ENCODE measurements around the gene SOX13.

SOX13 gene

GRCh38 chr1:204093781-204094180 is 20.9 kb downstream of the SOX13 start:
- WGBS: 41% methylated on average over 2 of the region's 2 CpGs
- no peak overlapping the region for H3K4me2 ChIP-seq (ENCODE audit: low read length, poor library complexity, severe bottlenecking)
- no peak overlapping the region for H2AK5ac ChIP-seq (ENCODE audit: low read length, severe bottlenecking)
- H4K91ac ChIP-seq (ENCODE audit: low read length): no peak overlapping the region
- H3K9me3 ChIP-seq (ENCODE audit: control insufficient read depth, low read length): no peaks in the 10 kb centered on the region
- H3K4me3 ChIP-seq (ENCODE audit: insufficient read depth in 1 of 2, low read depth in 1 of 2, low read length in 2 of 2): no peak overlapping the region
- H3K4ac ChIP-seq (ENCODE audit: low read depth in 1 of 2, low read length in 2 of 2): no peak overlapping the region
- no peak overlapping the region for H3K18ac ChIP-seq (ENCODE audit: low read depth in 1 of 2, low read length in 2 of 2)
- H2AFZ ChIP-seq (ENCODE audit: low read depth, low read length): no peak overlapping the region
- peaks cover 0 to 12% of the 10 kb centered on the region in 2 experiments for H3K27me3 ChIP-seq (ENCODE audit: control insufficient read depth in 1 of 2, insufficient read depth in 1 of 2, low read length in 2 of 2)
- peak overlapping the region in 1 of 2 experiments; percentile 78 for H2BK12ac ChIP-seq (ENCODE audit: low read length in 2 of 2)
- H3K79me1 ChIP-seq (replicated peaks; ENCODE audit: low read length, poor library complexity, severe bottlenecking): peaks cover 8% of the 10 kb centered on the region
- H3K23ac ChIP-seq (ENCODE audit: low read length in 2 of 2): no peak overlapping the region
- H2BK5ac ChIP-seq (ENCODE audit: low read depth, low read length, poor library complexity, severe bottlenecking): no peak overlapping the region
- no peak overlapping the region for H4K8ac ChIP-seq (ENCODE audit: low read length)
- H2BK120ac ChIP-seq (ENCODE audit: low read depth, low read length): no peak overlapping the region
- no peak overlapping the region for H3K14ac ChIP-seq (ENCODE audit: low read length in 2 of 2)
- H3K9ac ChIP-seq (ENCODE audit: low read length): no peak overlapping the region
- H3K36me3 ChIP-seq (ENCODE audit: control insufficient read depth in 1 of 2, insufficient read depth in 2 of 2, low read depth in 1 of 2, low read length in 2 of 2): no peaks in the 10 kb centered on the region
- DNase-seq: no peak
- no peak overlapping the region for H2BK15ac ChIP-seq (ENCODE audit: low read depth, poor library complexity, severe bottlenecking)
- H3K4me1 ChIP-seq (ENCODE audit: control insufficient read depth, insufficient read depth, low read depth, low read length): peaks cover 5% of the 10 kb centered on the region
- H3K27ac ChIP-seq (ENCODE audit: low read length, poor library complexity, severe bottlenecking): no peak overlapping the region

GRCh38 chr1:204094313-204094729 is 21.4 kb downstream of the SOX13 start:
- no peaks in the 10 kb centered on the region for H3K9me3 ChIP-seq (ENCODE audit: control insufficient read depth, low read length)
- H2BK12ac ChIP-seq (ENCODE audit: low read length in 2 of 2): no peak overlapping the region
- H4K91ac ChIP-seq (ENCODE audit: low read length): no peak overlapping the region
- H3K23ac ChIP-seq (ENCODE audit: low read length in 2 of 2): no peak overlapping the region
- no peaks in the 10 kb centered on the region for H3K36me3 ChIP-seq (ENCODE audit: control insufficient read depth in 1 of 2, insufficient read depth in 2 of 2, low read depth in 1 of 2, low read length in 2 of 2)
- peaks cover 0 to 12% of the 10 kb centered on the region in 2 experiments for H3K27me3 ChIP-seq (ENCODE audit: control insufficient read depth in 1 of 2, insufficient read depth in 1 of 2, low read length in 2 of 2)
- no peak overlapping the region for H3K4me2 ChIP-seq (ENCODE audit: low read length, poor library complexity, severe bottlenecking)
- H2AK5ac ChIP-seq (ENCODE audit: low read length, severe bottlenecking): no peak overlapping the region
- no peak overlapping the region for H2AFZ ChIP-seq (ENCODE audit: low read depth, low read length)
- H3K4me3 ChIP-seq (ENCODE audit: insufficient read depth in 1 of 2, low read depth in 1 of 2, low read length in 2 of 2): no peak overlapping the region
- H4K8ac ChIP-seq (ENCODE audit: low read length): no peak overlapping the region
- no peak overlapping the region for H3K14ac ChIP-seq (ENCODE audit: low read length in 2 of 2)
- no peak overlapping the region for H2BK5ac ChIP-seq (ENCODE audit: low read depth, low read length, poor library complexity, severe bottlenecking)
- WGBS: 35% methylated on average over 6 of the region's 6 CpGs
- DNase-seq: no peak
- no peak overlapping the region for H3K9ac ChIP-seq (ENCODE audit: low read length)
- H3K18ac ChIP-seq (ENCODE audit: low read depth in 1 of 2, low read length in 2 of 2): no peak overlapping the region
- H2BK120ac ChIP-seq (ENCODE audit: low read depth, low read length): no peak overlapping the region
- peaks cover 8% of the 10 kb centered on the region for H3K79me1 ChIP-seq (replicated peaks; ENCODE audit: low read length, poor library complexity, severe bottlenecking)
- no peak overlapping the region for H3K27ac ChIP-seq (ENCODE audit: low read length, poor library complexity, severe bottlenecking)
- no peak overlapping the region for H3K4ac ChIP-seq (ENCODE audit: low read depth in 1 of 2, low read length in 2 of 2)
- peaks cover 5% of the 10 kb centered on the region for H3K4me1 ChIP-seq (ENCODE audit: control insufficient read depth, insufficient read depth, low read depth, low read length)
- H2BK15ac ChIP-seq (ENCODE audit: low read depth, poor library complexity, severe bottlenecking): no peak overlapping the region

GRCh38 chr1:204094856-204095634 is 22.1 kb downstream of the SOX13 start:
- Histone ChIP-seq H3K4me2 (ENCODE audit: low read length, poor library complexity, severe bottlenecking) (no peak overlapping the region), H2BK15ac (ENCODE audit: low read depth, poor library complexity, severe bottlenecking) (no peak overlapping the region), H4K8ac (ENCODE audit: low read length) (peak overlapping the region; percentile 17), H3K27me3 (ENCODE audit: control insufficient read depth in 1 of 2, insufficient read depth in 1 of 2, low read length in 2 of 2) (peaks cover 0 to 12% of the 10 kb centered on the region in 2 experiments), H3K23ac (ENCODE audit: low read length in 2 of 2) (no peak overlapping the region), H3K9ac (ENCODE audit: low read length) (no peak overlapping the region), H3K27ac (ENCODE audit: low read length, poor library complexity, severe bottlenecking) (no peak overlapping the region), H3K14ac (ENCODE audit: low read length in 2 of 2) (no peak overlapping the region), H3K79me1 (replicated peaks; ENCODE audit: low read length, poor library complexity, severe bottlenecking) (peaks cover 6% of the 10 kb centered on the region), H2BK12ac (ENCODE audit: low read length in 2 of 2) (no peak overlapping the region), H2AK5ac (ENCODE audit: low read length, severe bottlenecking) (no peak overlapping the region), H3K4me3 (ENCODE audit: insufficient read depth in 1 of 2, low read depth in 1 of 2, low read length in 2 of 2) (no peak overlapping the region), H4K91ac (ENCODE audit: low read length) (no peak overlapping the region), H2AFZ (ENCODE audit: low read depth, low read length) (no peak overlapping the region), H3K4me1 (ENCODE audit: control insufficient read depth, insufficient read depth, low read depth, low read length) (peaks cover 5% of the 10 kb centered on the region), H3K18ac (ENCODE audit: low read depth in 1 of 2, low read length in 2 of 2) (peak overlapping the region in 1 of 2 experiments; percentile 72), H2BK5ac (ENCODE audit: low read depth, low read length, poor library complexity, severe bottlenecking) (no peak overlapping the region), H3K9me3 (ENCODE audit: control insufficient read depth, low read length) (no peaks in the 10 kb centered on the region), H2BK120ac (ENCODE audit: low read depth, low read length) (no peak overlapping the region), H3K36me3 (ENCODE audit: control insufficient read depth in 1 of 2, insufficient read depth in 2 of 2, low read depth in 1 of 2, low read length in 2 of 2) (no peaks in the 10 kb centered on the region), H3K4ac (ENCODE audit: low read depth in 1 of 2, low read length in 2 of 2) (no peak overlapping the region)
- DNase-seq: no peak
- WGBS: 78% methylated on average over 14 of the region's 15 CpGs

GRCh38 chr1:204096931-204097330 is 24.0 kb downstream of the SOX13 start:
- Histone ChIP-seq H2BK120ac (ENCODE audit: low read depth, low read length) (no peak overlapping the region), H3K14ac (ENCODE audit: low read length in 2 of 2) (no peak overlapping the region), H2BK15ac (ENCODE audit: low read depth, poor library complexity, severe bottlenecking) (no peak overlapping the region), H4K8ac (ENCODE audit: low read length) (no peak overlapping the region), H3K4me3 (ENCODE audit: insufficient read depth in 1 of 2, low read depth in 1 of 2, low read length in 2 of 2) (no peak overlapping the region), H2AK5ac (ENCODE audit: low read length, severe bottlenecking) (no peak overlapping the region), H4K91ac (ENCODE audit: low read length) (no peak overlapping the region), H3K27ac (ENCODE audit: low read length, poor library complexity, severe bottlenecking) (no peak overlapping the region), H3K36me3 (ENCODE audit: control insufficient read depth in 1 of 2, insufficient read depth in 2 of 2, low read depth in 1 of 2, low read length in 2 of 2) (no peaks in the 10 kb centered on the region), H3K9me3 (ENCODE audit: control insufficient read depth, low read length) (no peaks in the 10 kb centered on the region), H3K4me2 (ENCODE audit: low read length, poor library complexity, severe bottlenecking) (no peak overlapping the region), H3K9ac (ENCODE audit: low read length) (no peak overlapping the region), H3K4me1 (ENCODE audit: control insufficient read depth, insufficient read depth, low read depth, low read length) (peaks cover 5% of the 10 kb centered on the region), H2BK12ac (ENCODE audit: low read length in 2 of 2) (peak overlapping the region in 1 of 2 experiments; percentile 45), H3K27me3 (ENCODE audit: control insufficient read depth in 1 of 2, insufficient read depth in 1 of 2, low read length in 2 of 2) (peaks cover 0 to 12% of the 10 kb centered on the region in 2 experiments), H3K18ac (ENCODE audit: low read depth in 1 of 2, low read length in 2 of 2) (no peak overlapping the region), H3K23ac (ENCODE audit: low read length in 2 of 2) (no peak overlapping the region), H2BK5ac (ENCODE audit: low read depth, low read length, poor library complexity, severe bottlenecking) (no peak overlapping the region), H2AFZ (ENCODE audit: low read depth, low read length) (no peak overlapping the region), H3K4ac (ENCODE audit: low read depth in 1 of 2, low read length in 2 of 2) (no peak overlapping the region), H3K79me1 (replicated peaks; ENCODE audit: low read length, poor library complexity, severe bottlenecking) (peaks cover 6% of the 10 kb centered on the region)
- DNase-seq: no peak
- 77% methylated on average over 3 of the region's 3 CpGs for WGBS

Data from mesenchymal stem cell (in vitro differentiated cells and primary cell).